GM19238 (cell line): ENCODE results near the gene BRCA1.
"Not testable (repeated sequence)": the region's sequence is repeated elsewhere in the genome, so short reads cannot be mapped to it uniquely, and the experiment has no call there.

Experiments
- DNase-seq: peaks from one replicate; pipeline ENCODE4 v3.0.0; 2011; ENCODE audit warnings: low spot score; ENCODE audit not compliant: insufficient read length

The BRCA1 gene

DNA sequence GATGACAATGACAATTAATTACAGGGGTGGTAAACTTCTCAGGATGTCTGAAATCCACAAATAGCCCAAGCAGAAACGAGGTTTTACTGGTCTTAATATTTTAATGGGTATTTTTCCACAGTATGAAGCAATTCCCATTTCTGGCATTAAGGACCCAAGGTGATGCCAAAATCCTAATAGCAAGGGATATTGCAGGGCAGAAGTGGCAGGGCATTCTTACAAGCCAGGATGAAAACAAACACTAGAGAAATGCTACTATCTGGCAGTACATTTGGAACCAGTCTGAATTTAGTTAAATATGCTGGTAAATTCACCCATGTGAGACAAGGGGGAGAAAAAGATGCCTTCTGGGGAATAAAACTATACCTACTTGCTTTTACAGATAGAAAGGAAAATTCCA, 54.9 kb downstream of the BRCA1 start:
- DNase-seq, result no peak

DNA sequence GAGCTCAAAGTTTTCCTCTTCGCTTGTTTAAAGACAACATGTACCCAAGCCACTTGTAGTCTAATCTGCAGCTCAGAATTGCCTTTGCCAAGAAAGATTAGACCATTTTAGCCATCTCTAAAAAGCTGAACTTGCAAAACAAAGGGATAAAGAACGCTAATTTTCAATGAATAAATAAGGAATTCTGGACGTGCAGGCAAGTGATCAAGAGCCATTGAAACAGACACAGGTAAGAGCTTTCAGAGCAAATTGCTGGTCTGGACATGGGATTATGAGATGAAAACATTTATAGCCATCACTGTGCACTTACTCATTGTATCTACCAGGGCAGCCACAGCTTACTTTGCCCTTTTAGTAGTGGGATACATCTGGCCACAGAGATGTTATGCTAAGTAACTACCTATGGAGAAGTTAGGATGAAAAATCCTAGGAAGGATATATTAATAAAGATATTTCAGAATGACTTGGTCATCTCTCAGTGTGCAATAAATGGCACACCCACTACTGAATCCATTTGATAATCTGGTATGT, 55.7 kb downstream of the BRCA1 start:
- no peak for DNase-seq

DNA sequence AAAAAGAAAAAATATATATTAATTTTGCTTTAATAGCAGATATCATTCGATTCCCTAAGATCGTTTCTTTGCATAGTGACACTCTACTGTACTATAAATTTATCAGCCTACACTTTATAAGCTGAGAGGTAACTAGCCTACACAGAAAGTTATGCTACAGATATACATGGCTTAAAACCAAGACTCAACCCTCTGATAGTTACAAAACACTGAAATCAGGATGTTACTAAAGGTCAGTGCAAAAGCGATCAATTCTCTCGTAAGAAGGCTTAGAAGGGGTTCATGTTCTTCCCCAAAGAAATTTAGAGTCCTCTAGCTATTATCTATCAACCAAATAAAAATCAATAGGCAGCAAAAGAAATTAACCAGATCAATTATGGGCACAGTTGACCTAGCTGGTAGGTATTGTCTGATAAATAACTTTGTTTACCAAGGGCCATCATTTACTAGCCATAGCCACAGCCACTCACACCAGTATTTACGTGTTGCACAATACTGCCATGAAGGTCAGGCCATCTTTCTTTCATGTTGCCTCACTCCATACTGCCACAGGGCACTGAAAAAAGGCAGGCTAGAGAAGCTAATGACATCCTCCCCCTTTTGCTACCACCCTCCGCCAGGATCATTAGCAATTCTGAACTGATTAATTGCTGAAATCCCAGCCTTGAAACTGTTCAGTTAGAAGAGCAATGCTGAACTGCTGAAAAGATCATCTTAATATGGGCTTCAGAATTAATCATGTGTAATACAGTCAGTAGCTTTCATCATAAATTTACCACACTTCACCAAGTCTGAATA, 56.4 kb downstream of the BRCA1 start:
- no peak for DNase-seq

DNA sequence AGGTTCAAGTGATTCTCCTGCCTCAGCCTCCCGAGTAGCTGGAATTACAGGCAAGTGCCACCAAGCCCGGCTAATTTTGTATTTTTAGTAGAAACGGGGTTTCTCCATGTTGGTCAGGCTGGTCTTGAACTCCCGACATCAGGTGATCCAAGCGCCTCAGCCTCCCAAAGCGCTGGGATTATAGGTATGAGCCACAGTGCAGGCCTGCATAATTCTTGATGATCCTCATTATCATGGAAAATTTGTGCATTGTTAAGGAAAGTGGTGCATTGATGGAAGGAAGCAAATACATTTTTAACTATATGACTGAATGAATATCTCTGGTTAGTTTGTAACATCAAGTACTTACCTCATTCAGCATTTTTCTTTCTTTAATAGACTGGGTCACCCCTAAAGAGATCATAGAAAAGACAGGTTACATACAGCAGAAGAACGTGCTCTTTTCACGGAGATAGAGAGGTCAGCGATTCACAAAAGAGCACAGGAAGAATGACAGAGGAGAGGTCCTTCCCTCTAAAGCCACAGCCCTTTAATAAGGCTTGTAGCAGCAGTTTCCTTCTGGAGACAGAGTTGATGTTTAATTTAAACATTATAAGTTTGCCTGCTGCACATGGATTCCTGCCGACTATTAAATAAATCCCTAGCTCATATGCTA, 62.1 kb downstream of the BRCA1 start:
- DNase-seq, result no peak

DNA sequence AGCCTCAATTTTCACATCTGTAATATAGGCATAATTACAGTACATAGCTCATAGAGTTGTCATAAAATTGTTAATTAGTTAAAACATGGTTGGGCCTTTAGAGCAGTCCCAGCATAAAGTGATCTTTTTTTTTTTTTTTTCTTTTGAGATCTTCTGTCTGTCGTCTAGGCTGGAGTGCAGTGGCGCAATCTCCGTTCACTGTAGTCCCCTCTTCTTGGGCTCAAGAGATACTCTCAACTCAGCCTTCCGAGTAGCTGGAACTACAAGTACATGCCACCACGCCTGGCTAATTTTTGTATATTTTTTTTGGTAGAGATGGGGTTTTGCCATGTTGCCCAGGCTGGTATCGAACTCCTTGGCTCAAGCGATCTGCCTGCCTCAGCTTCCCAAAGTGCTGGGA, 69.1 kb downstream of the BRCA1 start:
- no peak for DNase-seq

DNA sequence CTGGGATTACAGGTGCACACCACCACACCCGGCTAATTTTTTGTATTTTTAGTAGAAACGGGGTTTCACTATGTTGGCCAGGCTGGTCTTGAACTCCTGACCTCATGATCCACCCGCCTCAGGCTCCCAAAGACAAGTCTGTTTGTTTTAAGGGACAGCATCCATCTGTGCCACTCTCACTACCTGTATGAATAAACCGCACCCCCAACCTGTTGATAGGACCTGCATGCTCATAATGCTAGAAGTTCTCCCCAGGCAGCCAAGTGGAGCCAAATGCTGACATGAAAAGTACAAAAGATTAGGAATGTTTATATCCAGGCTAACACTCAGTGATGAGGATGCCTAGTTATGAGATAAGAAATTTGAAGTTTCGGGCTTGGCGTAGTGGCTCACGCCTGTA, 72.2 kb downstream of the BRCA1 start:
- not testable (repeated sequence) for DNase-seq

DNA sequence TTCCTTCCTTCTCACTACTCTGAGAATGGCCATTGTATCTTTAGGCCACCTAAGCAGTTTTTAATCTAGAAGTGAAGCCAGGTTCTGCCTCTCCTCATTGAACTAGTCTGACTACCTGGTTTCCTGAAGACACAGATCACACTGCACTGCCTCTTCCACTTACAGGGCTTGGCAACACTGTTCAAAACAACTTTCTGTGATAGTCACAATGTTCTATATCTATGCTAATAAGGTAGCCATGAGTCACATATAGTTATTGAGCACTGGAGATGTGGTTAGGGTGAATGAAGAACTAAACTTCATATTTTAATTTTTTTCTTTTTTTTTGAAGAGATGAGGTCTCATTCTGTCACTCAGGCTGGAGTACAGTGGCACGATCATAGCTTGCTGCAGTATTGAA, 73.2 kb downstream of the BRCA1 start:
- no peak for DNase-seq

DNA sequence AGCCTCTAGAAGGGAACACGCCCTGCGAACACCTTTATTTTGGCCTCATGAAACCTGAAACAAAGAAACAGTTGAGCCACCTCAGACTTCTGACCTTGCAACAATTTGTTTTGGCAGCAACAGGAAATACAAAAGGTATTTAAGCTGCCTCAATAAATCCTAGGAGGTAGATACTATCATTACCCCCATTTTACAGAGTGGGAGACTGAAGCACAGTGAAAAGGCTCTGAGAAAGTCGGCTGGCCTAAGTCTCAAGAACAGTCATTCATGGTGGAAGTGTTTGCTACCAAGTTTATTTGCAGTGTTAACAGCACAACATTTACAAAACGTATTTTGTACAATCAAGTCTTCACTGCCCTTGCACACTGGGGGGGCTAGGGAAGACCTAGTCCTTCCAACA, 81.1 kb downstream of the BRCA1 start:
- DNase-seq, result no peak

DNA sequence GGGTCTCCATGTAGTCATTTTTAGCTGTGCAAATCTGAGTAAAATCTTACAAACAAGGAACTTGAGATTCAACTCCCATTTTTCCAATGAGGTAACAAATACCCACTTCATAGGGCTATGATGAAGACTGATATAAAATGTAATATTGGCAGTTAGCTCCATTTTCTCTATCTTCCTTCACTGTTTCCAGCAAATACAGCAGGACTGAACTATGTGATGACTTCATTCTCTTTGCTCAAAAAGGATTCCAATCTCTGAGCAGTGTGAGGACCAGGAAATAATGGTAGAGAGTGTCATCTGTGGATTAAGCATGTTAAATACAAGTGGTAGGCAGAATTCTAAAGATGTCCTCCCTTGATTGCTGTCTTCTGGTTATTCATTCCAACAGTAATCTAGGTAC, 81.9 kb downstream of the BRCA1 start:
- no peak for DNase-seq

DNA sequence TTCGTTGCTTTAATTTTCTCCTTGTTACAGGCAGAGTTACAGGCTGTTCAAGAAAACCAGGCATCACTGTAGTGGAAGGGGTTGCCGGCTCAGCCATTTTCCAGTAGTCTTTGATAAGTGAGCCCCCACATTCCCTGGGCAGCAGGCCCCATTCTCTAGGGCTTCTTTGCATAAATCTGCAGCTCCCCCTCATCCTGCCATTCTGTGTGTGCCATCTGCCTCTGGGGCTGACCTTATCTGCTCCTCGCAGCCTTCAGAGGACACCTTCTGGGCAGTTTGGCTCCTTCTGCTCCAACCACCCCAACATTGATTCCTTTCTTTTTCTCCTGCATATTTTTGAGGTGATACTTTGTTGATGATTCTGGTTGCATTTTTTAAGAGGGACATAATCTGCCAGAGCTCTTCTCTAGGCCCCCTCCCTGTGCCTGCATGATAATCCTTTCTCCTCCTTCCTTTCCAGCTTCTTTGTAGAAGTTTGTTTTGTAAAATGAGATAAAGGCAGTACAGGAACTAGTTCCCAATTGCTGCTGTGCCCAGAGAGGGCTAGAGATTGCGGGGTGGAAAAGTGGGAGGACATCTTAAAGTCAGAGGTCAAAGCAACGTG, 83.0 kb downstream of the BRCA1 start:
- no peak for DNase-seq

DNA sequence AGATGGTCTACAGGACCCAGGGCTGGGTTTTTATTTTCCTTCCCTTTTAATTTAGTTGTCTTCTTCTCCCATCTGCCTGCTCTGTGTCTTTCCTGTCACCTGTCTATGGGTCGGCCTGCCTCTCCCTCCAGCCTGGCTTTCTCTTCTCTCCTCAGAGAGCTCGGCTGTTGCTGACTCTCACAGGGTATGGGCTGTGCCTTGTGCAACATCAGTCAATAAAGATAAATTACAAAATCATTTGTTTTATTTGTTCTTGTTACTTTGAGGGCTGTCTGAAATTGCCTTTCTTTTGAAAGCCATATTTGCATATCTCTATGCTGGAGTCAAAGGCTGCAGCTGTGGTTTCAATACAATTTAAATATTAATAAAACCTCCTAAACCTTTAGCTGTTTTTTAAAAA, 84.5 kb downstream of the BRCA1 start:
- no peak for DNase-seq

DNA sequence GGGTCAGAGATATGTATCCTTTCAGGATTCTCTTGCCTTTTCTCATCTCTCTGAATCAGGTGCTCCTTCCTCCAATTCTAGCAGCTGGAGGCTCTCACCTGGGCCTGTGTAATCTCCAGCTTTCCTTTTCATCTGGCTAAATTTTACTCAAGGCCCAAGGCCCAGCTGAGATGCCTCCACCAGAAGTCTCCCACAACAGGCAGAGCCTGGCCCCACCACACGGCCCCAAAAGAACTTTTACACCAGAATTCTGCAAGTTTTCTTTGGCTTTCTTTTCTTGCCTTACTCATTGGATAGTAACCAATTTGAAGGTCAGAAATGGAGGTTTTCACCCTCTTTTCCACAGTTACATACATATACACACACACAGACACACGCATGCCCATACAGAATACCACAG, 85.5 kb downstream of the BRCA1 start:
- no peak for DNase-seq

DNA sequence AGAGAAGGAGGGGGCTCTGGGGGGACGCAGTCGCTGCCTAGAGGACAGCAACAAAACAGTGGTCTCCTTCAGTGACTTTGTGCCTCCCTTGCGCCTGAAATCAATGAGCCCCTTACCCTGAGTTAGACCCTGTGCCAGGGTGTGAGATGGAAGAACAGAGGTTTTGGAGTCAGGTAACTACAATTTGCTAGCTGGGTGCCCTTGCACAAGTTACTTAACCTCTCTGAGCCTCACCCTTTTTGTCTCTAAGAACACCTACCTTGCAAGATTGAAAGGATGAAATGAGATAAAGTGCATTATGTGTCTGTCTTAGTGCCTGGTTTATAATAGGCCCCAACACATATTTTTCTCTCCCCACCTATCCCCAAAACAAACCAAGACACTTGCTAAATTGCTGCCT, 90.3 kb downstream of the BRCA1 start:
- no peak for DNase-seq

DNA sequence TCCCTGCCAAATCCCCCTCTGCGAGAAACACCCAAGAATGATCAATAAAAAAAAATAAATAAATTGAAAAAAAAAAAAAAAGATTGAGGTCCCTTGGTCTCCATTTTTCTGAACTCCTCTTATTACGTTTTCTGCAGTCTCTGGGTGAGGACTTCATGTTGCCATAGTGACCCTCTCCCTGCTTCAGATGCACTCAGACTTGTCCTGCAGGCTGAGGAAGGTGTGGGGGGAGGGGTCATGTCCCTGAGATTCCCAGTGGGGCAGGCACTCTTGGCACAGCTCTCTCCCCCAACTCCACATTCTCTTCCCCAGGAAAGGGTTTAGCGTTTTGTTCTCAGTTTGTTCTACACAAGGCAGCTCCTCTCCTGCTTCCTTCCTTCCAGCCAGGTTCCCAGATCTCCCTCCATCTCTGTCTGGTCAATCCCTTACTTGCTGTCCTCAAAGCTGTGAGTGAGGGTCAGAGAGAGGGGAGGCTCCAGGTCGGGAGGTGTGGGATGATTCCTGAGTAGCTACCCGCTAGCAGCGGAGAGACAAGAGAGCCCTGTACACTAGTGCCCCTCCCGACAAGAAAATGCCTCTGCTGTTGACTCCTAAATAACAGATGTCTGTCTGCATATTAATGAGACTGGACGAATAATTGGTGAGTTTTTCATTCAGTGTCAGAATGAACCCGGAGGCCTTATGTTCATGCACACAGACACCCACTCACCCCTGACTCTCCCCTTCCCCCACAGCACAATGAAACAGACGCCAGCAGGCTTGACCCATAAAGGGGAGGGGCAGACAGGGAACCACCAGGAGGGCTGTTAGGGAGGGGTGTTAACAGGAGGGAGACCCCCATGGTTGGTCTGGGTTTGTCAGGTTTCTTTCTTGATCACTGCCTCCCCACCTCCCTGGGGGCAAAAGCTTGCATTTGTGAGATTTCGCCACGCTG, 90.9 kb downstream of the BRCA1 start:
- DNase-seq, result no peak

DNA sequence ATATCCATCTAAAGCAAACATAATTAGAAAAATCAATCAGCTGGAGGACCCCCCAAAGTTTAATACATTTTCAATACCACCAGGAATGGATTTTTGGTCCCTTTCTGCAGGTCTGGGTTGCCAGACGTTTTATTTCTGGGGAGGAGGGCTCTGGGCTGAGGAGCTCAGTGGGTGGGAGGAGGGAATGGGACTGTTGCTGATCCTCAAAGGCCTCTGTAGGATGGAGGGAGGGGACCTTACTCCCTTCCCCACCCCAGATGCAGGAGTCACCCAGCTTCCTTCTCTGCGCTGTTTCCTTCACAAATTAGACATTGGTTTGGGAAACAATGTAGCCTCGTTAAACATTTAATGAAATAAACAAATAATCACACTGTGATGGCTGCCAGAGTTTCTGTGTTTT, 93.5 kb downstream of the BRCA1 start:
- no peak for DNase-seq

DNA sequence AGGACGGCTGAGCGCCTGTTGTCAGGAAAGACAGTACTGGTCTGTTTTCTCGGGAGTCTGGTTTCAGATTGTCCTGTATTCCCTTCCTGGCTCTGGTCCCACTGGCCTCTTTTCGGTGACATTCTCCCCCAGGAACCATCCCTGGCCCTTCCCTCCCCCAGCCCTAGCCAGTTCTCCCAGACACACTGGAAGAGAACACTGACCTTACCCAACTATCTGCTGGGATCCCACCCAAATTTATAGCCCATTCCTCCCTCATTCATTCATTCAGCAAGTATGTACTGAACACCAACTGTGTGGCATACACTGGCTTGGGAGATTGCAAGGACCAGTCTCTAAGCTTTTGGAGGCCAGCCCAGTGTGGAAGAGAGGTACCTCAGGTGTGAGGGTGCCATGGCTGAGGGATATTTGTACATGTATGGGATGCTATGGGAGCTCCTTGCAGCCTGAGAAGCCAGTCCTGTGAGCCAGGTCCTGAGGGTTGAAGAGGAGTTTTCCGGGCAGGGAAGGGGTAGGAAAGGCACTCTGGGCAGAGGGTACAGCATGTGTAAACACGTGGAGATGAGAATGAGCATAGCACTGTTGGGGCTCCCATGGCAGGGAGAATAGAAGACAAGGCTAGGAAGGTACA, 94.9 kb downstream of the BRCA1 start:
- no peak for DNase-seq

DNA sequence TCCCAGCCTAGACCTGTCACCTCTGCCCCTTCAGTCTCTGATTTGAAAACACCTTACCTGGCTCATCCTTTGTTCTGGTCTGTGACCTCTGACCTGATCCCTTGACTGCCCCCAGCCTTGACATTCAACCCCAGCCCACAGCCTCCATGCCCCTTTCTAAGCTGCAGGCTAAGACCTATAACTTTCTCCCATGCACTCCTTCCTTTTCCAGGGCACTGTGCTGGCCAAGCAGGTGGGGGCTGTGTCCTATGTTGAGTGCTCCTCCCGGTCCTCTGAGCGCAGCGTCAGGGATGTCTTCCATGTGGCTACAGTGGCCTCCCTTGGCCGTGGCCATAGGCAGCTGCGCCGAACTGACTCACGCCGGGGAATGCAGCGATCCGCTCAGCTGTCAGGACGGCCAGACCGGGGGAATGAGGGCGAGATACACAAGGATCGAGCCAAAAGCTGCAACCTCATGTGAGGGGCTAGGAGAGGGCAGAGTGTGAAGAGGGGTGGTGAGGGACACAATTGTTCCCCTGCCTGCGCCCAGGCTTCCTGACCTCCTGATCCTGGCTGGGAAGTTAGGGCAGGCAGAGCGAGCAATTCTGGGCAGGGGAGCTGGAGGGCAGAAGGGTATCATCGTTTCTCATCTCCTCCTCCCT, 96.8 kb downstream of the BRCA1 start:
- DNase-seq, result no peak

DNA sequence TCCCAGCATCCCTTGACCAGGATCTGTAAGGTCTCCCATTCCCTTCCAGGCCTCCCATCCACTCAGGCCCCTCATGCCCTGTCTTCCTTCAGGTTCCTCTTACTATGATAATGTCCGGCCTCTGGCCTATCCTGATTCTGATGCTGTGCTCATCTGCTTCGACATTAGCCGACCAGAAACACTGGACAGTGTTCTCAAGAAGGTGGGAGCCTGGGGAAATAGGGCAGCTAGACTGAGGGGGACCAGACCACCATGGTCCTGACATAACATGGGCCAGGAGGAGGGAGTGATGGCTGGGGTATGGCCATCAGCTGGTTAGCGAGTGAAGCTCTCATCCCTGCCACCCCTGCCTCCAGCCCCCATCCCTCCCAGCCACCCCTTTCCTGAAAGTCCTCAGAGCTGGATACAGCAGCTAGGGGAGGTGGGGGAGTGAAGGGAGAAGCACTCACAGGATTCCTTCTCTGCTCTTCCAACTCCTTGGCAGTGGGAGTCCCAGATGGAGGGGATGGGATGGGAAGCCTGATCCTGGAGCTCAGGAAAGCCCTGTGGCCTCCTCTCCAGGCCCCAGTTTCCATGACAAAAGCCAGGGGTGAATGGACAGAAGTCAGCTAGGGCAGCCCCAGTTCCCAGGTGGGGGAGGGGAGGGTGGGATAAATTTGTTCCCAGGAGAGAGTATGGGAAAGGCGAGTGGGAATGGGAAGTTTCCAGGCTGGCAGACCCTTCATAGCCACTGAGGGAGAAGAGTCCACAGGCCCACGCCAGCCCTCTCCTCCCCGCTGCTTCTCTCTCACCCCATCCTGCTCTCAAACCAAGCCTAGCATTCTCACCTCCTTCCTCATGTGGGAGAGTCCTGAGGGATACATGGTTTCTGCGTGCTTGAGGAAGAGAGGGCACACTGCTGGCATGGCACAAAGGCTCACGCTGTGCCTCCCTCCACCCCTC, 97.8 kb downstream of the BRCA1 start:
- DNase-seq, result no peak

DNA sequence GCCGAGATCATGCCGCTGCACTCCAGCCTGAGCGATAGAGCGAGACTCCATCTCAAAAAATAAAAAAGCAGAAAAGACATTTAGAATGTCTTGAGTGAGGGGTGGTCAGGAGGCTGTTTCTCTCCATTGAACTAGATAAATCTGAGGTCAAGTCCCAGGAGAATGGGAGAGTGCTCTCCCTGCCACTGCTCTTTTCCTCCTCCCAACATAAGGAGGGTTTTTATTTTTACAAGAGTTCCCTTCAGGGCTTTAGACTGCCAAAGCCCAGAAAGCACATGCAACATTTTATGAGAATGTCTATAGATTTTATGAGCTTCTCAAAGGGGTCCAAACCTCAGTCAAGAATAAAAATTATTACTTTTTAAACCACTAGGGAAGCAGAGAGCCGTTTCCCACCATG, 98.6 kb downstream of the BRCA1 start:
- no peak for DNase-seq
